D341Med (cell line): Measurements from ENCODE around the gene HOOK1.
"Not testable (repeated sequence)": the region's sequence is repeated elsewhere in the genome, so short reads cannot be mapped to it uniquely, and the experiment has no call there.

Experiments used
- DNase-seq: peaks from one replicate; pipeline ENCODE4 v3.0.0; 2012; ENCODE audit warnings: low spot score

HOOK1 gene

DNA sequence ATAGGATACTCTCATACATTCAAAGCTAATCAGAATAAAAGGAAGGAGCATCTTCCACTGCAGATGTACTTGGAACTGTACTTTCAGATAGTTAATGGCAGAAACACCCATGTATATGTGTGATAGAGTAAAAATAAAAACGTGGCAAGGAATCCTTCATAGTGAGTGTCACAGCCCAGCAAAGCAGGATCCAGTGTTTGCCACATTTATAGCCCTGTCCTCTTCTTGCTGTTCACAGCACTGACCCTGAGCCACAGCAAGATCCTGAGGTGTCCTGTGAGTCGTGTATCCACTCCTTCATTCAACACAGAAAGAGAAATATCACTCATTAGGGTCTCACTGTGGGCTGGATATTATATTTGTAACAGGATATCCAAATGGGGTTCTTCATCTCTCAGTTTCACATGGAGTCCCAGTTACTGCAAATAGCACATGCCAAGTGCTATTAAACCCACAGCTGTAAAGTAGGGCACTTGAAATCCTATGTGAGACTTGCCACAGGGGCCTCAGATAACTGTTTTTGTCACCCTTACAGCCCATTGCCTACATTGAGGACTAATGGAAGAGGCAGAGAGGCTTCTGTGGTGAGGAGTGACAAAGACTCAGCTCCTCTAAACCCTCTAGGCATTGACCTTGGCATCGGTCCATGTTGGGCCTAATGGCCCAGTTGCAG lies 70.5 kb downstream of the HOOK1 start:
- DNase-seq = no peak

DNA sequence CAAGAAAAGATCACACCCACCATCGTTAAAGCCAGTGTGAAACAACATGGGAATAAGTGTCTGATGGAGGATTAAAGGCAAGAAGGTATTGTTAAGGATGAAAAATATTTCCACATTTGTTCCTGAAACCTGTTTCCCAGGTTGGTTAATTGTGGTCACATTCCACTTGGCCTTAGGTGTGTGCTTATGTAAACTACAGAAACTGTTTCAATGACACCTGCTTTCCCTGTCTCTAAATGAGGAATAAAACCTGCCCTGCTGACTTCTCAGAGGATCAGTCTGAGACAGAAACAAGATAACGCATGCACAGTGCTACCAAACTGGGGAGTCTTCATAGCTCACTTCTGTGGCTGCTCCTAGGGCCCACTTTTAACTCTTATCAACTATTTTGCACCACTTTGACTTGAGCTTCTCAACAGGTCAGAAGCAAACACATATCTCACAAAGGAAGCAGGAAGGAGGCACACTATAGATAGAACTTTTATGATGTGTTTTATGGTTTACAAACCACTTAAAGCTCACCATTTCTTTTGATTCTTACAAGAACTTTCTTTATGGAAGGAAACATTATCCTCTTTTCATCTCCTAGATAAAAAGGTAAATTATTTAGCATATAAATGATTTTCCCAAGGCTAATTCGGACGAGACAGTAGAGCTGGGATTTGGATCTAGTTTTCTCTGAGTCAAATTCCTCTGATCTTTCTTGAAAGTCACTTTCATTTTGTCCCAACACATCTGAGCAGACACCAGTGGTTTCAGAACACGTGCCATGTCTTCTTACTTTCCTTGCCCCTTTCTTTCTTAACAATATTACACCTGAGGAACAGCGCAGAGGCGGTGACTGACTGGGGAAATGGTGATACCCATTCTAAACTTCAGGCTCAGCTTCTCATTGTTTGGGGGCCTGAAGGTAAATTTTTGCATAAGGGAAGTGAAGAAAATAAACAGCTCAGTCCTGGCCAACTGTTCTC lies 78.4 kb downstream of the HOOK1 start:
- no peak for DNase-seq

DNA sequence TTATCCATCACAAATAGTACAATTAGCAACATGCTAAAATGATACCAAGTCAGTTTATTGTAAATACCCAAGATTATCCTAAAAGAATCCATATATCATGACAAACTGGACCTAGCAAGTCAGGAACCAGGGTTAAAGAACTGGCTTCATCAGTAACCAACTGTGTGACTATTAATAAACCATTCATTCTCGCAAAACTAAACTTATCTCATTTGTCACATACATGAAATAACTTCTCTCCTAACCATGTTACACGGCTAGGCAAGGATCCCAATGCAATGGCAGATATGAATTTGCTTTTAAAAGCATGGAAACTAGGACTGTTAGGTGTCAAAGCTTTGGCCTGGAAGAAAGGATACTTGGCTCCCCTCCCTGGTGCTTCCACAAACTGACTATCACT lies 82.4 kb downstream of the HOOK1 start:
- DNase-seq = no peak

DNA sequence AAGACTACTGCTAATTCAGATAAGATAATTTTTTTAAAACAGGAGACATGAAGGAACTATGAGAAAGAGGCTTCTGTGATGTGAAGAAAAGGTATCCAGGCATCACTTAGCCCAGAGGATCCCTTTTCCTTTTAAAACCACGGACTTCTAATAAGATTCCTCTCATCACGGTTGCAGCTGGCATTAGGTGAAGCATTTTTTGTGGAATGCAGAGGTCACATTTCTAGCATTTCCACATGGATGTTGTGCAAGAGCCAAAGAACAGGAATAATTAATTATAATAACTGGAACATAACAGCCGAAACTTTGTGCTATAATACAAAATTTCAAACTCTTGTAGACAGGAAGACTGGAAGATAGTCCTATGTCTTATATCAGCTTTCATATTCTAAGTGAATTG lies 84.2 kb downstream of the HOOK1 start:
- DNase-seq = no peak

DNA sequence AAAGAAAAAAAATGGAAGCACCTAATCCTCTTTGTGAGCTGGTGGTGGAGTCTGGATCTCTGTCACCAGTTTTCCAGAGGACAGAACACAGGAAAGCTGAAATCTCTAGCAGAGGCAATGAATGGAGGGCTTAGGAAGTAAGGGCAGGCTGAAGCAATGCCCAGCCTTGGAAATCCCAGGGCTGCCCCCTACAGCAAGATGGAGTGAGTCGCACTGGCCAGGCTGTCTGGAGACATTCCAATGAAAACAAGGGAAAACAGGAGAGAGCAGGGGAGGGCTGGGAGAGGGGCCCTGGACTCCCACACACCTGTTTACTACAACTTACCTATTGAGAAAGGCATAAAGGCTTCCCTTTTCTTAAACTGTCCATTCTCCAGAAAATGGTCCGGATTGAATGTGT lies 85.9 kb downstream of the HOOK1 start:
- DNase-seq = peak; percentile 21

DNA sequence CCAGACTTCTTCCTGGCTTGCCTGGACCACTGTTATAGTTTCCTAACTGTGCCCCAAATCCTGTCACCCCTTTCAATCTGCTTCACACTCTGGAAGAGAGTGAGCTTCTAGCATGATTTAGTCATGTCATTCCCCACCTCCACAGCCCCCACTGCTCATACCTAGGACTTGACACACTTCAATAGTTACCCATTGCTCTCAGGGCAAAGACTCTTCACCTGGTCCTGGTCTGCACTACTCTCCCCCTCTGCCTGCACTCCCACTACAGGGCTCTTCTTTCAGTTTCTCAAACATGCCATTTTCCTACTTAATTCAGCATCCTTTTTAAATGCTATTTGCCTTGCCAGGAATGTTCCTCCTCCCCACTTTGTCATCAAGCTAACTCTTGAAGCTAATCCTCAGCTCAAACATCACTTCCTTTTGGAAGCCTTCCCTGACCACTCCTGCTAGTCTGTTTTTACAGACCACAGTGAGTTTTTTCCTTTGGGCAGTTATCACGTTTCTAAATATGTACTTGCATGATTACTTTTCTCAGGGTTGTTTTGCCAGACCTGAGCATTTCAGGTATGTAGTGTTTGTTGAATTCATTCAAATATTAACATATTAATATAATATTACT lies 87.1 kb downstream of the HOOK1 start:
- DNase-seq = no peak

DNA sequence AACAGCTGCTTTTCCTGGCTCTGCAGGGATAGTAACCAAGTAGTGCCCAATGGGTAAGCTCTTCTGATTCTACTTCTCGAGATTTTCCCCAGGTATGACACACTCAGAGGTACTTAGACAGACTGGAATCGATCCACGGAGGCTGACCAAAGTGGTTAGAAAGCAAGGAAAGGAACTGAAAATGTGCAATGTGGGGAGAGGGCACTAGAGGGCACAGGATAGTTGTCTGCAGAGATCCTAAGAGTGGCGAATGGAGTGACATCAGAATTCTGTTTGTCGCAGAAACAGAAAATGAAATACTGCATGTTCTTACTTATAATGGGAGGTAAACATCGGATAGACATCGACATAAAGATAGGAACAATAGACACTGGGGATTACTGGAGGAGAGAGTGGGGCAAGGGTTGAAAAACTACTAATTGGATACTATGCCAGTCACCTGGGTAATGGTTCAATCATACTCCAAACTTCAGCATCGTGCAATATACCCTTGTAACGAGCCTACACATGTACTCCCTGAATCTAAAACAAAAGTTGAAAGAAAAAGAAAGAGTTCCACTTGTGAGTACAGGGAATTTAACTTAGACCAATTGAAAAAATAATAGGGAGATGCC lies 88.5 kb downstream of the HOOK1 start:
- DNase-seq = peak; percentile 55

DNA sequence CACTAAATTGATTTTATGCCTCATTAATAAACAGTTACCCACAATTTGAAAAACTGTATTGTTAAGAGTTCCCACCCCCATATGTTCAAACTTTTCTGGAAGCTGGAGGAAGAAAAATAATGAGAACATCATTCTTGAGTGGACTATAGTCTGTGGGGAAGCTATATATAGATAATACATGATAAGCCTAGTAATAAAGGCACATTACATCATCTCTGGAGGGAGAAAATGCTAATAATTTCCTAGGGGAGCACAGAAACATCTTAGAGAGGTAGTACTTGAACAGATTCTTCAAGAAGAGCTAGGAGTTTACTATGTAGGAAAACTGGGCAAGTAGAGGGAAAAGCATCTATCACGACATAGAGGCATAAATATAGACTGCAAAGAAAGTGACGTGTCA lies 92.2 kb downstream of the HOOK1 start:
- no peak for DNase-seq

DNA sequence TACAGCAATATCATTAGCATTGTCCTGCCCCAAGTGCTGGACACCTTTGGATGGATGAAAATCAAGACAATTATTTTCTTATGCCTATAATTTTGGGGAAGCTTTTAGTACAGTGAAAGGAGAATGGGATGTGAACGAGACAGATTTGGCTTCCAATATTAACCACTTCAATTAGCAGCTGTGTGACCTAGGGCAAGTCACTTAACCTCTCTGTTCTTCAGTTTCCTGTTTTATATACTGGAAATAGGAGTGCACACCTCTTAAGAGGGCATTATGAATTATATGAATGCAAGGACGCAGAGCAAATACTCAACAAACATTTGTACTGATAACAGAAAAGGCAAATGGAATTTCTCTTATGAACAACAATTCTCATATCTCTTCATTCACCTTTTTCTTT lies 93.3 kb downstream of the HOOK1 start:
- no peak for DNase-seq

DNA sequence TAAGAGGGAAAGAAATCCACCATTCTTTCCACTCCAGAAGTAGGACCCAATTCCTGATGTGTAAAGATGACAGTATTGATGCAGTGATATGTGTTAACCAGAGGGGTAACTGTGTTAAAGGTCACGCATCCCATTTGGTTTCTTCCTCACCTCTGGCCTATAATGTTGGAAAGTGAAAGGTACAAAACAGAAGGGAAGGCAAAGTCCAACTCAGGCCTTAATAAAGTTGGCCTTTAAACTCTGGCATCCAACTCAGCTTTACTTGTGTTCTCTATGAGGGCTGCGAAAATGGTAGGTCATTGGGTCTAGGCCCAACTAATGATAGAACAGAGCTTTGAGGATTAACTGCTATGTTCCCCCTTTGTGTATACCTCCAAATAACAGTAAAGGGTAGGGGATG lies 93.9 kb downstream of the HOOK1 start:
- DNase-seq = no peak

DNA sequence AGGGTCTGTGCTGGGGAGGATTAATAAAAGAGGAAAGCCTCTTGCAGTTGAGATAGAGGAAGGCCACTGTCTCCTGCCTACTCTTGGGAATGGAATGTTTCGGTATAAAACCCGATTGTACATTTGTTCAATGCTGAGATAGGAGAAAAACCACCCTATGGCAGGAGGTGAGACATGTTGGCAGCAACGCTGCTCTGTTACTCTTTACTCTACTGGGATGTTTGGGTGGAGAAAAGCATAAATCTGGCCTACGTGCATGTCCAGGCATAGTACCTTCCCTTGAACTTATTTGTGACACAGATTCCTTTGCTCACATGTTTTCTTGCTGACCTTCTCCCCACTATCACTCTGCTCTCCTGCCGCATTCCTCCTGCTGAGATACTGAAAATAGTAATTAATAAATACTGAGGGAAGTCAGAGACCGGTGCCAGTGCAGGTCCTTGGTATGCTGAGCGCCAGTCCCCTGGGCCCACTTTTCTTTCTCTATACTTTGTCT lies 100.1 kb downstream of the HOOK1 start:
- not testable (repeated sequence) for DNase-seq

DNA sequence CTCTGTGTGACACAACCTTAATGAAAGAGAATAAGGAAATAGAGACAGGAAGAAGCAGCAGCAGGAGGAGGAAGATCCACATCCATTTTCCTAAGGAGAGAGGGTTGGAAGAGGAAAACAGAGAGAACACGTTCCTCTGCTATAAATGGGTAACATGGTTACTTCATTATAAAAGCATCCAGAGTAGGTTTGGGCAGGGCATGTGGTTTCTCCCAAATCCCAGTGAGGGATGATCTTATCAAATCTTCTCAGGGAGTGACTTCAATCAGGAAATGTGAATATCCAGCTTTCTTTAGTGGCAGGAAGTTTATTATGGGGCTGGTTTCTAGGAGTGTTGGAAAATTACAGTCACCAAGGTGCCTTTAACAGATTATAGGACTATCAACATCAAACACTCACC lies 100.8 kb downstream of the HOOK1 start:
- no peak for DNase-seq

DNA sequence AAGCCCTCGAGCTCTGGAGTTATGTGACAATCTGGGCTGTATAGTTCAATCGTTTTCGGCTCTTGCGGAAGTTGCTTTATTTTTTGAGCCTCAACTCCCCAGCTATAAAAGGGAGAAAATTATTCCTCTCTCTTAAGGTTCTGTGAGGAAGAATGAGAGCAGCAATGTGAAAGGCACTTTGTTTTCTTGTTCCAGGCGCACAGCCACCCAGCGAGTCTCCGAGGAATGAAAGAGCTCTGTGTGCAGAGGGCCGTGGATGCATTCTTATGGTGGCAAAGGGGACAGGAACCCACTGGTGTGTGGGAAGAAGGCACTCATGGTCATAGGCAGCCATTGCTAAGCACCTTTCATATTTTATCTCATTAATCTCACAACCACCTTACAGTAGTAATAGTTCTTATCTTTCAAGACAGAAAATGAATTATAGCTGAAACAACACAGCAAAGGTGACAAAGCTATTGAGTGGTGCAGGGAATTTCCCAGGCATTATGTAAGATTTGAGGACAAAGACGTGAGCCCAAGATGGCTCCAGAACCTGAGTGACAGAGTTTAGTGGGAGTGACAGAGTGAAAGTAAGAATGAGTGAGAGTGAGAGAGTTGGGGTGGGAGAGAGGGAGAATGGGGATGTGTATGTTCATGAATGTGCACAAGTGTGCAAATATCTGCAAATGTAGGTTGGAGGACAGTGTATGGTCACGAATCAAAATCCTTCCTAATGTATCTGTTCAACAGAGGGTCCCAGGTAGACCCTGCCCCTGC lies 102.5 kb downstream of the HOOK1 start:
- no peak for DNase-seq

DNA sequence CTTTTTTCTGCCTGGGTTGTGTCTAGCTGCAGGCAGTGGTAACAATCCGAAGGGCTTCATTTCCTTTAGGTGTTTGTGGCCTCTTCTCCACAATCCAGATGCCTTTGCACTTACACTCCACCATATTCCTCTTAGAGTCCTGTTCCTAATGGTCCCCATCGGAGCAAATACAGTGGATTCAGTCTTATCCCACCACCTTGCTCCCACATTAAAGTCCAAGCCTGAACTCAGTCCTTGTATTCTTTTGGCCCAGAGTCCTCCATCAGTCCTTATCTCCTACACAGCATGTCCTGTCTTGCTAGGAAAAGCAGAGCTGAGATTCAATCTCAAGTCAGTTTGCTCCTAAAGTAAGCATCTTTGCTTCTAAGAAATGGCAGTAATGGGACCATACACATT lies 103.0 kb downstream of the HOOK1 start:
- no peak for DNase-seq

DNA sequence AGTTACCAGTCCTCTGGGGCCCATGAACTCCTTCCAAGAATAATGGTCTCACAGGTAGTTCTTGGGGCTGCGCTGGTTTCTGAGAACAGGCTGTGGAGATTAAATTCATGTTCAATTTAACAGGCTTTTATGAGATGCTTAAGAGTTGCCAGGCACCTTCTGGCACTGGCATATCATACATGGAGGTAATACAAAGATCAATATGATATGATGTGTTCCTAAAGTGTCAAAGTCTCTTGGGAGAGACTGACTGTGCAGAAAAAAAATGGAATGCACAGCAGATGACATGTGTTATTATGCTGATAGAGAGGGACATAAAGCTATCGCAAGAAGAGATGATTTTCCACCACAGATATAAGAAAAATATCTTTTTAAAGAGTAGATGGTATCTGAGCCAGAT lies 105.0 kb downstream of the HOOK1 start:
- DNase-seq = no peak

DNA sequence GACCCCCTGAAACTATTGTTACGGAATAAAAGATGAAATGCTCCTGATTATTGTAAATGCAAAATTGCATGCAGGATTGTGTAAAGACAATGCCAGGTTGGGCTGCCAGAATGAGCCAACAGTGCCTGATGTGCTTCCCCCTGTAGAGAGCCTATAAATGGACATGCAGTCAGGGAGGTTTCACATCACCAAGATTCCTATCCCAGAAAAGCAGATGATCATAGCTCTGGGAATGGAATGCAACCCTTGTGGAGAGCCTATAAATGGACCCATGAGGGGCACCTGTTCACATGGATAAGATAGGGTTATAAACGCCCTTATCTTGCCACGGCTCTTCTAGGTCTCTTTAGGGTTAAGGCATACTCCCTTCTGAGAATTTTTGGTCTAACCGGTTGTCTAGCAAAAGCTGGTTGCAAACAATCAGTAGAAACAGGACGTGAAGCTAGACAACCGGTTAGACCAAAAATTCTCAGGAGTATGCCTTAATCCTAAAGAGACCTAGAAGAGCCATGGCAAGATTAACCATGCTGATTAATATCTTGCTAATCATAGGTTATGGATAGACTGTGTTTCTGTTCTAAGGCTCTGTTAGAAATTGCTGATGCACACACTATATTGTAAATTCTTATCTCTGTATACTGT lies 106.6 kb downstream of the HOOK1 start:
- not testable (repeated sequence) for DNase-seq

DNA sequence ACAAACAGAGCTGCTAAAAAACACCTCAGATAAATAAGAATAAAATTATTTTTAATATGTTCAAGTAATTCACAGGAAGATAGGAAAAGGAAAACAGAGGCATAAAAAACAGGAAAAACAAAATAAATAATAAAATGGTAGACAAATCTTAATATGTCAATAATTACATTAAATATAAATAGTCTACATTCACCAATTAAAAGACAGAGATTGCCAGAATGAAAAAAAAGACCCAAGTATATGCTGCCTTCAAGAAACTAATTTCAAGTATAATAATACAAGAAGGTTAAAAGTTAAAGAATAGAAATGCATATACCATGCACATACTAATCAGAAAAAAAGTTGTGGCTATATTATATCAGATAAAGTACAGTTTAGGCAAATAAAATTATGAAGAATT lies 109.9 kb downstream of the HOOK1 start:
- DNase-seq = no peak
